IPS-20b (cell line): ENCODE data around the gene PTCH1.

Experiments
- H3K27ac ChIP-seq: one replicate; pipeline ENCODE4 v1.5.1; 2013; ENCODE audit warnings: low read length
- H3K27me3 ChIP-seq: 2 replicates; pipeline ENCODE4 v1.6.1; 2013; ENCODE audit warnings: mild to moderate bottlenecking, low read length, inconsistent platforms; ENCODE audit not compliant: insufficient read depth
- H3K36me3 ChIP-seq: 2 replicates; pipeline ENCODE4 v1.6.1; 2013; ENCODE audit warnings: low read depth, mild to moderate bottlenecking, inconsistent platforms, low read length, moderate library complexity; ENCODE audit not compliant: insufficient read depth
- H3K4me1 ChIP-seq: 2 replicates; pipeline ENCODE4 v1.6.1; 2013; ENCODE audit warnings: mild to moderate bottlenecking, control low read depth, inconsistent platforms, low read length, moderate library complexity; ENCODE audit not compliant: insufficient read depth
- H3K4me3 ChIP-seq: 2 replicates; pipeline ENCODE4 v1.5.1; 2013; ENCODE audit warnings: mild to moderate bottlenecking, low read length, inconsistent platforms
- H3K9ac ChIP-seq: 2 replicates; pipeline ENCODE4 v1.6.1; 2013; ENCODE audit warnings: low read depth, mild to moderate bottlenecking, inconsistent platforms, low read length, moderate library complexity
- H3K9me3 ChIP-seq: 2 replicates; pipeline ENCODE4 v1.6.1; 2013; ENCODE audit warnings: mild to moderate bottlenecking, low read depth, low read length, inconsistent platforms; ENCODE audit not compliant: insufficient read depth

PTCH1 gene

GRCh38 chr9:95516734-95517558 lies at the start of gene PTCH1:
Gene PTCH1 (minus strand): TSS chr9:95516971.
- peaks cover 95% of the 10 kb centered on the region for H3K27me3 ChIP-seq
- no peaks in the 10 kb centered on the region for H3K36me3 ChIP-seq
- no peak within 1 kb of the TSS for H3K27ac ChIP-seq
- H3K4me3 ChIP-seq: peak within 1 kb of the TSS; percentile 71
- peaks cover 30% of the 10 kb centered on the region for H3K4me1 ChIP-seq
- no peaks in the 10 kb centered on the region for H3K9me3 ChIP-seq
- peak within 1 kb of the TSS; percentile 35; the same call in 1 of the 2 replicates for H3K9ac ChIP-seq

GRCh38 chr9:95565982-95566381 lies 49.2 kb upstream of the PTCH1 start:
- Histone ChIP-seq H3K9ac (no peak overlapping the region), H3K4me3 (no peak overlapping the region), H3K9me3 (no peaks in the 10 kb centered on the region), H3K4me1 (peaks cover 8% of the 10 kb centered on the region; the same call in 1 of the 2 replicates), H3K27me3 (peaks cover 26% of the 10 kb centered on the region; the same call in 1 of the 2 replicates), H3K36me3 (no peaks in the 10 kb centered on the region), H3K27ac (no peak overlapping the region)

- no peak overlapping the region for H3K9ac ChIP-seq
- peaks cover 39% of the 10 kb centered on the region for H3K27me3 ChIP-seq
- no peak overlapping the region for H3K4me3 ChIP-seq
- H3K27ac ChIP-seq: no peak overlapping the region
- no peaks in the 10 kb centered on the region for H3K36me3 ChIP-seq
- H3K4me1 ChIP-seq: no peaks in the 10 kb centered on the region
- no peaks in the 10 kb centered on the region for H3K9me3 ChIP-seq
Measured at GRCh38 chr9:95561913-95562312, 45.1 kb upstream of the PTCH1 start.

GRCh38 chr9:95557142-95557541 lies 40.4 kb upstream of the PTCH1 start:
- no peak overlapping the region for H3K4me3 ChIP-seq
- peaks cover 5% of the 10 kb centered on the region; the same call in 1 of the 2 replicates for H3K4me1 ChIP-seq

GRCh38 chr9:95556521-95556920 lies 39.8 kb upstream of the PTCH1 start:
- Histone ChIP-seq H3K9ac (no peak overlapping the region), H3K27me3 (peaks cover 71% of the 10 kb centered on the region), H3K4me1 (peaks cover 7% of the 10 kb centered on the region; the same call in 1 of the 2 replicates), H3K9me3 (no peaks in the 10 kb centered on the region), H3K27ac (no peak overlapping the region), H3K36me3 (no peaks in the 10 kb centered on the region), H3K4me3 (no peak overlapping the region)

More at GRCh38 chr9:95557142-95557541, 40.4 kb upstream of the PTCH1 start:
- H3K27me3 ChIP-seq: peaks cover 71% of the 10 kb centered on the region
- no peak overlapping the region for H3K9ac ChIP-seq
- H3K9me3 ChIP-seq: no peaks in the 10 kb centered on the region
- no peaks in the 10 kb centered on the region for H3K36me3 ChIP-seq
- H3K27ac ChIP-seq: no peak overlapping the region

- Histone ChIP-seq H3K4me3 (peak overlapping the region; percentile 58), H3K9me3 (no peaks in the 10 kb centered on the region), H3K27ac (no peak overlapping the region), H3K27me3 (peaks cover 86% of the 10 kb centered on the region), H3K36me3 (no peaks in the 10 kb centered on the region), H3K9ac (no peak overlapping the region), H3K4me1 (peaks cover 7% of the 10 kb centered on the region; the same call in 1 of the 2 replicates)
Measured at GRCh38 chr9:95552814-95553546, 36.2 kb upstream of the PTCH1 start.

- Histone ChIP-seq H3K4me3 (peak overlapping the region; percentile 58), H3K36me3 (no peaks in the 10 kb centered on the region), H3K9ac (no peak overlapping the region), H3K27ac (no peak overlapping the region), H3K9me3 (no peaks in the 10 kb centered on the region), H3K27me3 (peaks cover 78% of the 10 kb centered on the region), H3K4me1 (peaks cover 7% of the 10 kb centered on the region; the same call in 1 of the 2 replicates)
Measured at GRCh38 chr9:95552255-95552654, 35.5 kb upstream of the PTCH1 start.

GRCh38 chr9:95551406-95551805 lies 34.6 kb upstream of the PTCH1 start:
- Histone ChIP-seq H3K4me1 (peaks cover 7% of the 10 kb centered on the region; the same call in 1 of the 2 replicates), H3K9me3 (no peaks in the 10 kb centered on the region), H3K9ac (no peak overlapping the region), H3K27me3 (peaks cover 76% of the 10 kb centered on the region), H3K4me3 (no peak overlapping the region), H3K27ac (no peak overlapping the region), H3K36me3 (no peaks in the 10 kb centered on the region)

GRCh38 chr9:95545831-95546567 lies 29.2 kb upstream of the PTCH1 start:
- Histone ChIP-seq H3K9ac (no peak overlapping the region), H3K4me1 (no peaks in the 10 kb centered on the region), H3K9me3 (no peaks in the 10 kb centered on the region), H3K27me3 (peaks cover 32% of the 10 kb centered on the region), H3K4me3 (no peak overlapping the region), H3K36me3 (no peaks in the 10 kb centered on the region), H3K27ac (no peak overlapping the region)

- Histone ChIP-seq H3K9me3 (no peaks in the 10 kb centered on the region), H3K36me3 (no peaks in the 10 kb centered on the region), H3K9ac (no peak overlapping the region), H3K4me1 (no peaks in the 10 kb centered on the region; the same call in 1 of the 2 replicates), H3K4me3 (no peak overlapping the region), H3K27ac (no peak overlapping the region), H3K27me3 (no peaks in the 10 kb centered on the region)
Measured at GRCh38 chr9:95533996-95534680, 17.4 kb upstream of the PTCH1 start.

GRCh38 chr9:95529910-95530309 lies 13.1 kb upstream of the PTCH1 start:
- no peak overlapping the region for H3K4me3 ChIP-seq
- H3K4me1 ChIP-seq: peaks cover 4% of the 10 kb centered on the region; the same call in 1 of the 2 replicates
- H3K27ac ChIP-seq: no peak overlapping the region
- H3K27me3 ChIP-seq: no peaks in the 10 kb centered on the region; the same call in 1 of the 2 replicates
- H3K36me3 ChIP-seq: no peaks in the 10 kb centered on the region
- H3K9ac ChIP-seq: no peak overlapping the region
- H3K9me3 ChIP-seq: no peaks in the 10 kb centered on the region
